Measurements from ENCODE around the gene KRTAP3-3.
"Not testable (repeated sequence)": the region's sequence is repeated elsewhere in the genome, so short reads cannot be mapped to it uniquely, and the experiment has no call there.

Gene KRTAP3-3

DNA sequence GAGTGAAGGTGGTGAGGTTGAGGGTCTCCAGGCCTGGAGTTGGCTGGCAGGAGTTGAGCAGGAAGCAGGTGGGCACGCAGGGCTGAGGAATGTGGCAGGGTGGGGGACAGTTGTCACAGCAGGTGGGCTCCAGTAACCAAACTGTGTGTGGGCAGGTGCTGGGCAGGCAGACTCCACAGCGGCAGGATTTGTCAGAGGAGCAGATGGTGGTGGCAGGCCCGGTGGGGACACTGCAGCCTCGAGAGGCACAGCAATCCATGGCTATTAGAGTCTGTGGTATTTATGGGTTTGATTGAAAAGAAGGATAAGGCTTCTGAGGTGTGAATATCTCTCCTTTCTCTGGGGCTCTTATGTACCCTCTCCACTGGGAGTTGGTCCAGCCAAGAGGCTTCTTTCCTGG, at the start of gene KRTAP3-3:
Gene KRTAP3-3, minus strand, starts transcription at position 326 of the 400 bp plus-strand sequence. Its CDS starts 67 bp downstream, at position 259.
- Mint-ChIP-seq H3K9me3 (ENCODE audit: low read depth) (no peaks in the 10 kb centered on the region), H3K4me3 (no peak within 1 kb of the TSS), H3K36me3 (no peaks in the 10 kb centered on the region), H3K27ac (no peak within 1 kb of the TSS), H3K4me1 (ENCODE audit: low read depth) (no peaks in the 10 kb centered on the region), H3K27me3 (peaks cover 27% of the 10 kb centered on the region)

DNA sequence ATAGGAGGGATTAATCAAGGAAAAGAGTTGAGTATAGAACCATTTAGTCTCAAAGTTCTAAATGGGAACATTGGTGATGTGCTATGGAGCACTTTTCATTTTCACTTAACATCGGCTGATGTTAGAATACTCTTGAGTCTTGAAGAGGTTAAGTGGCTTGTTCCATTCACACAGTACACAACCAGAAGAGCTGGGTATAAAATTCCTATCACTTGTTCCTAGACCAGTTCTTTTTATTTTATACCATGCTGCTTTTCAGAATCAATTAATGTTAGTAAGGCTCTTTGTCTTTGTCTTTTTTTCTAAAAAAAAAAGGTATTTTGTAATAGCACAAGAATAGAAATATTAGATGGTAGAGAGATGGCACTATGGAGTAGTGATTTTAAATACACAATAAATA, 49.0 kb upstream of the KRTAP3-3 start:
- H3K4me3 Mint-ChIP-seq, result no peak overlapping the region
- H3K36me3 Mint-ChIP-seq, result no peaks in the 10 kb centered on the region

DNA sequence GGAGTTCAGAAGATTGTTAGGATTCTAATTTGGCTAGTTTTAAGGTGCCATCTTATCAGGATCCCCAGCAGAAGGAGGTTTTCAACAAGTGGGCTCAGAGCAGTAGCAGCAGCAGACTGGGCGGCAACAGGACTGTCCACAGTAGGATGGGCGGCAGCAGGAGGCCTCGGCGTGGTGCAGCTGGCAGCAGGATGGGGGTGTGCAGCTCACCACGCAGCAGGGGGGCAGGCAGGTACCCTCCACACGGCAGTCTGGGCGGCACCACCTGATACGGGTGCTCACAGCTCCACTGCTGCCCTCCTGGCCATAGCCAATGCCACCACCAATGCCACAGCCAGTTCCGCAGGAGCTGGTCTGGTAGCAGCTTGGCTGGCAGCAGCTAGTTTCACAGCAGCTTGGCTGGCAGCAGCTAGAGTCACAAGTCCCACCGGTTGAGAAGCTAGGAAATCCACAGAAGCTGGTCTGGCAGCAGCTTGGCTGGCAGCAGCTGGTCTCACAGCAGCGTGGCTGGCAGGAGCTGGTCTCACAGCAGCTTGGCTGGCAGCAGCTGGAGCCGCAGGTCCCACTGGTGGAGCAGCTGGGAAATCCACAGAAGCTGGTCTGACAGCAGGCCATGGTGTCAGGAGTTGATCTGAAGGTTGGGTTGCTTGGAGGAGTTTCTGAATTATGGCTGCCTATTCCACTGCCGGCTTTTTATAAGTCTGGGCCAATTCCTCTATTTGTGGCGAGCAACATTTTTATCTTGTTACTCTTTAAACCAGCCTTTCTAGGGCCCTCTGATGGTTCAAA, 47.0 kb upstream of the KRTAP3-3 start, which contains the start of gene KRTAP1-1:
Gene KRTAP1-1, minus strand, starts transcription at position 668 of the 789 bp plus-strand sequence. Its CDS starts 53 bp downstream, at position 615.
- not testable (repeated sequence) for H3K9me3 Mint-ChIP-seq (ENCODE audit: low read depth); H3K4me3 Mint-ChIP-seq; H3K36me3 Mint-ChIP-seq; H3K27ac Mint-ChIP-seq; H3K4me1 Mint-ChIP-seq (ENCODE audit: low read depth)
- H3K27me3 Mint-ChIP-seq, result peaks cover 11% of the 10 kb centered on the region

More for the DNA sequence above, 49.0 kb upstream of the KRTAP3-3 start:
- H3K27ac Mint-ChIP-seq, result no peak overlapping the region
- peaks cover 12% of the 10 kb centered on the region for H3K27me3 Mint-ChIP-seq
- peaks cover 2% of the 10 kb centered on the region for H3K4me1 Mint-ChIP-seq (ENCODE audit: low read depth)
- peaks cover 6% of the 10 kb centered on the region for H3K9me3 Mint-ChIP-seq (ENCODE audit: low read depth)

DNA sequence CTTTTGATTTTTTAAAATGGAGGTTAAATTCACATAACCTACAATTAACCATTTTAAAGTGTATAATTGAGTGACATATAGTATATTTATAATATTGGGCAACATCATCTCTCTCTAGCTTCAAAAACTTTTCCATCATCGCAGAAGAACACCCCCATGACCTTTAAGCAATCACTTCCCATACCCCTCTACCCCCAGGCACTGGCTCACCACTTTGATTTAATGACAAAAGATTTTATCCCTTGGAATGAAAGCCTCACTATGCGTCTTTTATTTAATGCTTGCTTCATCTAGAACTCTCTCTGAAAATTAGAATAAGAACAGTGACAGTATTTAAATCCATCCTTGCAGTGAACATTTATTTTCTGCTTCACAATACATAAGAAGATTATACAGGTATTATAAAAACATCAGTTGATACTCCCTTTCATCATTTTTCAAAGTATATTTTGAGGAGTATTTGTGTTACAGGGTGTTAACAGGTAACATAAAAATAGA, 43.9 kb upstream of the KRTAP3-3 start:
- Mint-ChIP-seq H3K27me3 (peaks cover 5% of the 10 kb centered on the region), H3K36me3 (no peaks in the 10 kb centered on the region), H3K4me1 (ENCODE audit: low read depth) (no peaks in the 10 kb centered on the region), H3K4me3 (no peak overlapping the region), H3K9me3 (ENCODE audit: low read depth) (no peaks in the 10 kb centered on the region), H3K27ac (no peak overlapping the region)

DNA sequence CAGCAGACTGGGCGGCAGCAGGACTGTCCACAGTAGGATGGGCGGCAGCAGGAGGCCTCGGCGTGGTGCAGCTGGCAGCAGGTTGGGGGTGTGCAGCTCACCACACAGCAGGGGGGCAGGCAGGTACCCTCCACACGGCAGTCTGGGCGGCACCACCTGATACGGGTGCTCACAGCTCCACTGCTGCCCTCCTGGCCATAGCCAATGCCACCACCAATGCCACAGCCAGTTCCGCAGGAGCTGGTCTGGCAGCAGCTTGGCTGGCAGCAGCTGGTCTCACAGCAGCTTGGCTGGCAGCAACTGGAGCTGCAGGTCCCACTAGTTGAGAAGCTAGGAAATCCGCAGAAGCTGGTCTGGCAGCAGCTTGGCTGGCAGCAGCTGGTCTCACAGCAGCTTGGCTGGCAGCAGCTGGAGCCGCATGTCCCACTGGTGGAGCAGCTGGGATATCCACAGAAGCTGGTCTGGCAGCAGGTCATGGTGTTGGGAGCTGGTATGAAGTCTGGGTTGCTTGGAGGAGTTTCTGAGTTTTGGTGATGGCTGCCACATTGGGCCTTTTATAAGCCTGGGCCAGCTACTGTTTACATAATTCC, 40.5 kb upstream of the KRTAP3-3 start, which contains the start of gene KRTAP1-3:
Gene KRTAP1-3, minus strand, starts transcription at position 529 of the 590 bp plus-strand sequence. Its CDS starts 53 bp downstream, at position 476.
- H3K36me3 Mint-ChIP-seq; H3K27ac Mint-ChIP-seq; H3K4me1 Mint-ChIP-seq (ENCODE audit: low read depth); H3K9me3 Mint-ChIP-seq (ENCODE audit: low read depth); H3K4me3 Mint-ChIP-seq; H3K27me3 Mint-ChIP-seq: not testable (repeated sequence)

DNA sequence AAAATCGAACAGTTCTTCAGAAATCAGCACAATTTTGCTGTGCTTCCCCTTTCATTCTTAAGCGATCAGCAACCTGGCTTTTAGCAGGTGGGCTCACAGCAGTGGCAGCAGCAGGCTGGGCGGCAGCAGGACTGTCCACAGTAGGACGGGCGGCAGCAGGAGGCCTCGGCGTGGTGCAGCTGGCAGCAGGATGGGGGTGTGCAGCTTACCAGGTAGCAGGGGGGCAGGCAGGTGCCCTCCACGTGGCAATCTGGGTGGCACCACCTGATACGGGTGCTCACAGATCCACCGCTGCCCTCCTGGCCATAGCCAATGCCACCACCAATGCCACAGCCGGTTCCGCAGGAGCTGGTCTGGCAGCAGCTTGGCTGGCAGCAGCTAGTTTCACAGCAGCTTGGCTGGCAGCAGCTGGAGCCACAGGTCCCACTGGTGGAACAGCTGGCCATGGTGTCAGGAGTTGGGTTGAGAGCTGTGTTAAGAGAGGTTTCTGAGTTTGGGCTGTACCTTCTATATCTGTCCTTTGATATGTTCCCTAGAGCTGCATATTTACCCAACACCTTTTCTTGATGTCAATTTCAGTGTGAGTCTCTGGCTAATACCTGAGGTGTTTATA, 35.8 kb upstream of the KRTAP3-3 start, which contains the start of gene KRTAP1-4:
Gene KRTAP1-4, minus strand, starts transcription at position 563 of the 613 bp plus-strand sequence. Its CDS starts 117 bp downstream, at position 446.
- Mint-ChIP-seq H3K4me3 (no peak within 1 kb of the TSS), H3K36me3 (no peaks in the 10 kb centered on the region), H3K27ac (no peak within 1 kb of the TSS), H3K4me1 (ENCODE audit: low read depth) (peaks cover 6% of the 10 kb centered on the region), H3K27me3 (peaks cover 7% of the 10 kb centered on the region), H3K9me3 (ENCODE audit: low read depth) (no peaks in the 10 kb centered on the region)

DNA sequence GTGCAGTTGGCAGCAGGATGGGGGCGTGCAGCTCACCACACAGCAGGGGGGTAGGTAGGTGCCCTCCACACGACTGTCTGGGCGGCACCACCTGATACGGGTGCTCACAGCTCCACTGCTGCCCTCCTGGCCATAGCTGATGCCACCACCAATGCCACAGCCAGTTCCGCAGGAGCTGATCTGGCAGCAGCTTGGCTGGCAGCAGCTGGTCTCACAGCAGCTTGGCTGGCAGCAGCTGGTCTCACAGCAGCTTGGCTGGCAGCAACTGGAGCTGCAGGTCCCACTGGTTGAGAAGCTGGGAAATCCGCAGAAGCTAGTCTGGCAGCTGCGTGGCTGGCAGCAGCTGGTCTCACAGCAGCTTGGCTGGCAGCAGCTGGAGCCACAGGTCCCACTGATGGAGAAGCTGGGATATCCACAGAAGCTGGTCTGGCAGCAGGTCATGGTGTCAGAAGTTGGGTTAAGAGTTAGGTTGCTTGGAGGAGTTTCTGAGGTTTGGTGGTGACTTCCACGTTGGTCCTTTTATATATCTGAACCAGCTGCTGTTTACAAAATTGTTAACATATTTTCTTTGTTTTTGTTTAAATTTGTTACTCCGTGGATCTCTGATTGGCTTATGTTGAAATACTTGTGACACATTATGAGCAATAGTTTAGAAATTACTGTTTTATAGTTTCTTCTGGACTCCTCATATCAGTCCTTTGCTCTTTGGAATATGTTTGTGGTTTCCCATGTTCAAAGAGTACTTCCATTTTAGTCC, 32.9 kb upstream of the KRTAP3-3 start, which contains the start of gene KRTAP1-5:
Gene KRTAP1-5, minus strand, starts transcription at position 494 of the 757 bp plus-strand sequence. Its CDS starts 53 bp downstream, at position 441.
- peaks cover 3% of the 10 kb centered on the region for H3K36me3 Mint-ChIP-seq
- H3K27ac Mint-ChIP-seq, result no peak within 1 kb of the TSS
- peaks cover 11% of the 10 kb centered on the region for H3K4me1 Mint-ChIP-seq (ENCODE audit: low read depth)
- H3K9me3 Mint-ChIP-seq (ENCODE audit: low read depth), result no peaks in the 10 kb centered on the region
- no peak within 1 kb of the TSS for H3K4me3 Mint-ChIP-seq
- peaks cover 9% of the 10 kb centered on the region for H3K27me3 Mint-ChIP-seq

DNA sequence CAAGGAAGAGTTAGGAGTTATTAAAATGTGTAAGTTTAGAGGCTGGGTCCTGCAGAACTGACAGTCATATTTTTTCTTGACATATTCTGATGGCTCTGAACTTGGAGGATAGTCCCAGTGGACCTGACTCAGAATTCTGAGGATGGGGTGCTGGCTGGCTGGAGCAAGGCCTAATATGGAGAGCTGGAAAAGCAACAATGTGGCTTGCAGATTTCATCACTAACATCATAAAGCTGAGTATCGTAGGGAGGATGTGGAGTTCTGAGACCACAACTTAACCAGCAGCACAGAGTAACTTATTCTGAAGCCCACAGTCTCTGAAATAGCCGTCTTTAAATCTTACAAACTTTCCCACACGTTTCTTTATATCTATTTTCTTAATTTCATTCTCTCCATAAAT, 30.7 kb upstream of the KRTAP3-3 start:
- Mint-ChIP-seq H3K36me3 (peaks cover 3% of the 10 kb centered on the region), H3K4me3 (no peak overlapping the region), H3K9me3 (ENCODE audit: low read depth) (no peaks in the 10 kb centered on the region), H3K27ac (no peak overlapping the region), H3K27me3 (peaks cover 9% of the 10 kb centered on the region), H3K4me1 (ENCODE audit: low read depth) (peaks cover 11% of the 10 kb centered on the region)

DNA sequence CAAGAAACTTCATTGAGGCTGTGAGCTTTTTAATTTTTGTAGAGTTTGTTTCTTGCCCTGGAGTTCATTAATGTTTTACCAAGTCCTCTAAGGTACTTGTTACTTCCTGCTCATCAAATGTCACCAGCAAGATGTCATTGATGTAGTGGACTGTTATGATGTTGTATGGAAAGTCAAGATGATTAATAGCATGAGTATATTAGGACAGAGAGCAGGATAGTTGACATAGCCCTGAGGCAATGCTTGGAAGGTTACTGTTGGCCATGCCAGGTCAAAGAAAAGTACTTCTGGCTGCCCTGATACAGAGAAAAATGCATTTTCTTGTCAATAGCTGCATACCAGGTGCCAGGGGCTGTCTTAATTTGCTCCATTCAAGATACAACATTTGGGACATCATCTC, 26.4 kb upstream of the KRTAP3-3 start:
- Mint-ChIP-seq H3K36me3 (peaks cover 3% of the 10 kb centered on the region), H3K4me1 (ENCODE audit: low read depth) (peaks cover 11% of the 10 kb centered on the region), H3K4me3 (no peak overlapping the region), H3K27ac (no peak overlapping the region), H3K9me3 (ENCODE audit: low read depth) (no peaks in the 10 kb centered on the region), H3K27me3 (peaks cover 4% of the 10 kb centered on the region)

DNA sequence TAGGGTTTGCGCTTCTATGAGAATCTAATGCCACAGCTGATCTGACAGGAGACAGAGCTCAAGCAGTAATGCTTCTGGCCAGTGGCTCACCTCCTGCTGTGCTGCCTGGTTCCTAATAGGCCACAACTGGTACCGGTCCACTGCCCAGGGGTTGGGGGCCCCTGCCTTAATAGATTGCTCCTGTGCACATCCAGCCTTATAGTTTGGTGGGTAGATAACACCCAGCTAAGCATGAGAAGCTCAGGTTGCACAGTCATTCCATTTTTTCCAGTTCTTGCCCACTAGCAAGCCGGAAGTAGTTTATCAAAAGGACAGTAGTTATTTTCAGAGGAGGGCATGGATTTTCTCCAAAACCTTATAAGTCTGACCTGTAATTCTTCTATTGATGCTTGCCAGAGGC, 25.5 kb upstream of the KRTAP3-3 start:
- Mint-ChIP-seq H3K27me3 (peaks cover 2% of the 10 kb centered on the region), H3K36me3 (peaks cover 3% of the 10 kb centered on the region), H3K27ac (no peak overlapping the region), H3K9me3 (ENCODE audit: low read depth) (no peaks in the 10 kb centered on the region), H3K4me1 (ENCODE audit: low read depth) (peaks cover 2% of the 10 kb centered on the region), H3K4me3 (no peak overlapping the region)

DNA sequence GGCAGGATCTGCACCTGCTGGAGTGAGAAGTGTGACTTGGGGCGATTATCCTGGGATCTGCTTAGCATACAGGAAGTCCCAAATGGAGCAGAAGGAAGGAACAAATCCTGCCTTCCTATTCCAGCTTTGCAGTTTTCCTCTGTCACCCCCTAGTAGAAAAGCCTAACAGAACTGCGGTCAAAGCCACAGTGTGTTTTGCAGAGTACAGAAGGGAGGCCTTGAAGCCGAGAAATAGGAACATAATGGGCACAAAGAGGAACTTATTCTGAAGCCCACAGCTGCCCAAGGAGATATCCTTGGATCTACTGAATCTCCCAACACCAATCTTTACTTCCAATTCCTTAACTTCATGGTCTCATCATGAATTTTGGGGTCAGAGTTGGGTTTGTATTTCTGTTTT, 24.6 kb upstream of the KRTAP3-3 start:
- Mint-ChIP-seq H3K9me3 (ENCODE audit: low read depth) (no peaks in the 10 kb centered on the region), H3K4me1 (ENCODE audit: low read depth) (no peaks in the 10 kb centered on the region), H3K36me3 (peaks cover 3% of the 10 kb centered on the region), H3K4me3 (no peak overlapping the region), H3K27me3 (peaks cover 2% of the 10 kb centered on the region), H3K27ac (no peak overlapping the region)

DNA sequence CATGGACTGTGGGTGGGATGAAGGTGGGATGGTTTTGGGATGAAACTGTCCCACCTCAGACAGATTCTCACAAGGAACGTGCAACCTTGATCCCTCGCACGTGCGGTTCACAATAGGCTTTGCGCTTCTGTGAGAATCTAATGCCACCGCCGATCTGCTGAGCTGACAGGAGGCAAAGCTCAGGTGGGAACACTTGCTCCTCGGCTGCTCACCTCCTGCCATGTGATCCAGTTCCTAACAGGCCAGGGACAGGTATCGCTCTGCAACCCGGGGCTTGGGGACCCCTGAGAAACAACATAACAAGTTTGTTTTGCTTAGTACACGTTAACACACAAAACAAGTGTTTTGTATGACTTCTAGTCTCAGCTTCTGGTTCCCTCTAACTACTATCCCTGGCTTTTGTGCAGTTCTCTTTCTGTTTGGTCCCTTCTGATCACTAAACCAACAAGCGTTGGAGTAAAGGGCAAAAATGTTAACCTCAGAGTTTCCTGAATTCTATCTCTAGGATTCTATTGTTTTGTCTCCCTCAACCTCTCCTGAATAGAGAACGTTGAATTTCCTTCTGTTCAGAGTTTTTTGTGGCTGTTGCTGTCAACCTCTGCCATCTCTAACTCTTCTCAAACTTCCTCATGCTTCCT, 22.7 kb upstream of the KRTAP3-3 start:
- H3K27me3 Mint-ChIP-seq, result peaks cover 2% of the 10 kb centered on the region
- H3K4me1 Mint-ChIP-seq (ENCODE audit: low read depth), result no peaks in the 10 kb centered on the region
- H3K27ac Mint-ChIP-seq, result no peak overlapping the region
- no peaks in the 10 kb centered on the region for H3K36me3 Mint-ChIP-seq
- H3K9me3 Mint-ChIP-seq (ENCODE audit: low read depth), result no peaks in the 10 kb centered on the region
- H3K4me3 Mint-ChIP-seq, result no peak overlapping the region

DNA sequence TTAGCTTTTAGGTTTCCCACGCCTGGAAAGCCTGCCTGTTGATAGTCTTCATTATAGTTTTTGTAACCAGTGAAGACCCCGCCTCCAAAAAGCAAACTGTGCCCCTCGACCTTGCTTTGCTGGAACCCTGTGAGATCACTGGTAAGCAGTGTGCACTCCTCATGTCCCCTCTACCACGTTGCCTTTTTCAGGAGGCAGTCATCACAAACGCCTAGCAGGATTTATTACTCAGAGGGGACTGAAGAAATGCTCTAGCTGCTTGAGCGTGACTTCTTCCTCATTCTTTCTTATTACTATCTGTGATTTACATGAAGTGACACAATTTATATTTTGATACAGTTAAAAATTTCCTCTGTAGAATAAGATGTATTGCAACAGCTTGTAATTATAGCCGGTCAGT, 21.5 kb upstream of the KRTAP3-3 start:
- H3K4me3 Mint-ChIP-seq, result no peak overlapping the region
- H3K27ac Mint-ChIP-seq, result no peak overlapping the region
- H3K9me3 Mint-ChIP-seq (ENCODE audit: low read depth), result no peaks in the 10 kb centered on the region
- H3K27me3 Mint-ChIP-seq, result peaks cover 2% of the 10 kb centered on the region
- no peaks in the 10 kb centered on the region for H3K36me3 Mint-ChIP-seq
- no peaks in the 10 kb centered on the region for H3K4me1 Mint-ChIP-seq (ENCODE audit: low read depth)

DNA sequence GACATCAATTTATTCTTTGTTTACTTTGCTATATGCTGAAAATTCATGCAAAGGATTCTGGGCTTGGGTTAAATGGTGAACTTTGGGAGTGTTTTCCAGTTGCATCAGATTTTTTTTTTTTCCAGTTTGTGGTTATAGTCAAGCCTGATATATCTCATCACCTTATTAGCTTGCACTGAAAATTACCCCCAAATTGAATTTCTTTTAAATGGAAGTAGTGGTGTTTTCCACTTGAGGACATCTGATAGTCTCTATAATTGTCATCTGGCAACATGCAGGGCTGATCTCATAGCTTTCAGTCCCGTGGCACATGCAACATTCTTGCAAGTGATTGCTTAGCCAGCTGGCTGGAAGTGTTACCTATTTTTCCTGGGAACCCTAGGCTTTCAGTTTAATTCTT, 19.6 kb upstream of the KRTAP3-3 start:
- Mint-ChIP-seq H3K27me3 (peaks cover 2% of the 10 kb centered on the region), H3K4me1 (ENCODE audit: low read depth) (no peaks in the 10 kb centered on the region), H3K27ac (no peak overlapping the region), H3K4me3 (no peak overlapping the region), H3K36me3 (no peaks in the 10 kb centered on the region), H3K9me3 (ENCODE audit: low read depth) (no peaks in the 10 kb centered on the region)
